H9 (cell line): ENCODE measurements around the gene PDIA2. TPM values are rescaled to one million over a fixed set of nuclear protein-coding genes. Genes with fewer than 3 reads are reported as not detected.

Source experiments
- DNase-seq: peaks from one replicate; pipeline ENCODE4 v3.0.0-alpha.2; 2017
- H2AFZ ChIP-seq: one replicate; pipeline ENCODE4 v1.6.1; 2013; ENCODE audit warnings: mild to moderate bottlenecking, low read length, control low read depth, moderate library complexity
- H2AK5ac ChIP-seq: 2 replicates; pipeline ENCODE4 v1.6.1; 2013; ENCODE audit warnings: low read length, control low read depth, mixed read lengths; ENCODE audit not compliant: insufficient read length
- H2BK120ac ChIP-seq: one replicate; pipeline ENCODE4 v1.6.1; 2013; ENCODE audit warnings: low read depth, mild to moderate bottlenecking, low read length, control low read depth, inconsistent platforms; ENCODE audit not compliant: poor library complexity, severe bottlenecking
- H2BK12ac ChIP-seq: 2 replicates; pipeline ENCODE4 v1.6.1; 2013; ENCODE audit warnings: low read length, control low read depth, mixed read lengths, low read depth; ENCODE audit not compliant: insufficient read length
- H2BK15ac ChIP-seq: 2 replicates; pipeline ENCODE4 v1.6.1; 2013; ENCODE audit warnings: low read depth, low read length, control low read depth
- H2BK20ac ChIP-seq: one replicate; pipeline ENCODE4 v1.6.1; 2013; ENCODE audit warnings: low read depth, mild to moderate bottlenecking, low read length, control low read depth, inconsistent platforms; ENCODE audit not compliant: poor library complexity, severe bottlenecking
- H2BK5ac ChIP-seq: 2 replicates; pipeline ENCODE4 v1.6.1; 2013; ENCODE audit warnings: low read length, control low read depth, mixed read lengths; ENCODE audit not compliant: insufficient read length
- H3K14ac ChIP-seq: 2 replicates; pipeline ENCODE4 v1.6.1; 2013; ENCODE audit warnings: low read length, control low read depth; ENCODE audit not compliant: insufficient read depth
- H3K18ac ChIP-seq: 2 replicates; pipeline ENCODE4 v1.6.1; 2013; ENCODE audit warnings: low read depth, mild to moderate bottlenecking, mixed read lengths, low read length, control low read depth; ENCODE audit not compliant: insufficient read length
- H3K23ac ChIP-seq: 2 replicates; pipeline ENCODE4 v1.6.1; 2013; ENCODE audit warnings: low read length, control low read depth, mixed read lengths, low read depth; ENCODE audit not compliant: insufficient read length
- H3K23me2 ChIP-seq: 2 replicates; pipeline ENCODE4 v1.6.1; 2013; ENCODE audit warnings: low read depth, mild to moderate bottlenecking, mixed read lengths, low read length, control low read depth; ENCODE audit not compliant: insufficient read length, poor library complexity, severe bottlenecking
- H3K27ac ChIP-seq: 2 replicates; pipeline ENCODE4 v1.5.1; 2013; ENCODE audit warnings: low read length, control low read depth, mixed read lengths, low read depth; ENCODE audit not compliant: insufficient read length
- H3K27me3 ChIP-seq: 2 replicates; pipeline ENCODE4 v1.6.1; 2013; ENCODE audit warnings: low read length, control low read depth, inconsistent platforms; ENCODE audit not compliant: insufficient read depth
- H3K4ac ChIP-seq: 2 replicates; pipeline ENCODE4 v1.6.1; 2013; ENCODE audit warnings: low read depth, mild to moderate bottlenecking, control low read depth, inconsistent platforms, low read length, moderate library complexity
- H3K4me1 ChIP-seq: 2 replicates; pipeline ENCODE4 v1.6.1; 2013; ENCODE audit warnings: low read length, control low read depth, inconsistent platforms; ENCODE audit not compliant: insufficient read depth
- H3K4me2 ChIP-seq: 2 replicates; pipeline ENCODE4 v1.6.1; 2013; ENCODE audit warnings: low read length, control low read depth, mixed read lengths; ENCODE audit not compliant: insufficient read length, insufficient read depth
- H3K56ac ChIP-seq: 2 replicates; pipeline ENCODE4 v1.6.1; 2013; ENCODE audit warnings: low read depth, mild to moderate bottlenecking, mixed read lengths, low read length, control low read depth; ENCODE audit not compliant: insufficient read length
- H3K79me1 ChIP-seq: 2 replicates; pipeline ENCODE4 v1.6.1; 2013; ENCODE audit warnings: low read depth, mild to moderate bottlenecking, moderate library complexity, low read length, control low read depth, inconsistent platforms; ENCODE audit not compliant: insufficient read depth, poor library complexity, severe bottlenecking
- H3K79me2 ChIP-seq: 2 replicates; pipeline ENCODE4 v1.6.1; 2013; ENCODE audit warnings: low read length, control low read depth, inconsistent platforms; ENCODE audit not compliant: insufficient read depth
- H3K9ac ChIP-seq: 2 replicates; pipeline ENCODE4 v1.6.1; 2013; ENCODE audit warnings: low read length, control low read depth, mixed read lengths; ENCODE audit not compliant: insufficient read length; ENCODE audit errors: extremely low read depth
- H3K9me3 ChIP-seq: one replicate; pipeline ENCODE4 v1.6.1; 2013; ENCODE audit warnings: low read depth, low read length, inconsistent platforms; ENCODE audit not compliant: control insufficient read depth
- H3T11ph ChIP-seq: one replicate; pipeline ENCODE4 v1.6.1; 2013; ENCODE audit warnings: mild to moderate bottlenecking, low read length, control low read depth, inconsistent platforms
- H4K20me1 ChIP-seq: one replicate; pipeline ENCODE4 v1.6.1; 2013; ENCODE audit not compliant: control insufficient read depth, insufficient read length, insufficient read depth
- H4K5ac ChIP-seq: 2 replicates; pipeline ENCODE4 v1.6.1; 2013; ENCODE audit warnings: low read depth, mild to moderate bottlenecking, mixed read lengths, low read length, control low read depth; ENCODE audit not compliant: insufficient read length
- H4K8ac ChIP-seq: replicated peaks from 2 replicates; pipeline ENCODE4 v1.6.1; 2013; ENCODE audit warnings: low read length, control low read depth, mixed read lengths, low read depth; ENCODE audit not compliant: insufficient read length
- H4K91ac ChIP-seq: 2 replicates; pipeline ENCODE4 v1.6.1; 2013; ENCODE audit warnings: low read depth, mild to moderate bottlenecking, moderate library complexity, mixed read lengths, low read length, control low read depth; ENCODE audit not compliant: insufficient read length
- H3K27ac Mint-ChIP-seq, 3 experiments: 2 replicates in 2 of 3; 3 replicates in 1 of 3; pipeline ENCODE4 v1.8.0; 2020 to 2021; ENCODE audit warnings: mixed read lengths in 3 of 3, mild to moderate bottlenecking in 1 of 3, moderate library complexity in 1 of 3
- H3K27me3 Mint-ChIP-seq: 2 replicates; pipeline ENCODE4 v1.8.0; 2021; ENCODE audit warnings: low read depth, mild to moderate bottlenecking, moderate library complexity, mixed read lengths
- H3K36me3 Mint-ChIP-seq, 3 experiments: 2 replicates in 2 of 3; 3 replicates in 1 of 3; pipeline ENCODE4 v1.8.0; 2020 to 2021; ENCODE audit warnings: low read depth in 3 of 3, mixed read lengths in 3 of 3; ENCODE audit not compliant: insufficient read depth in 1 of 3
- H3K4me1 Mint-ChIP-seq, 2 experiments: 2 replicates each; pipeline ENCODE4 v1.8.0; 2020; ENCODE audit warnings: mixed read lengths in 2 of 2
- H3K4me3 Mint-ChIP-seq, 2 experiments: 2 replicates in 1 of 2; 3 replicates in 1 of 2; pipeline ENCODE4 v1.8.0; 2020 to 2021; ENCODE audit warnings: mild to moderate bottlenecking in 2 of 2, mixed read lengths in 2 of 2, moderate library complexity in 1 of 2
- H3K9me3 Mint-ChIP-seq, 2 experiments: 2 replicates in 1 of 2; 3 replicates in 1 of 2; pipeline ENCODE4 v1.8.0; 2020; ENCODE audit warnings: mild to moderate bottlenecking in 2 of 2, mixed read lengths in 2 of 2, moderate library complexity in 1 of 2
- WGBS: extraction: QIAGEN DNeasy Blood & Tissue Kit; methylation state at CpG from one replicate; pipeline ENCODE4 v1.1.7; 2013; ENCODE audit warnings: missing lambda C conversion rate, low lambda C conversion rate, mixed read lengths; ENCODE audit not compliant: insufficient read length; ENCODE audit errors: extremely low coverage; 5-methylcytosine and 5-hydroxymethylcytosine counted together
- total RNA-seq: library from RNA; stranded (reverse); gene quantifications from 2 replicates; pipeline ENCODE4 v1.2.1, GENCODE V29; 2021
- TF ChIP-seq, protein P1 (sequence below): fragments of 200-600 bp; sonication (generic); conservative IDR thresholded peaks from 3 replicates; pipeline ENCODE4 v1.8.0; 2021; ENCODE audit warnings: antibody characterized with exemption, mild to moderate bottlenecking

Gene PDIA2
- total RNA-seq, 1 experiment from 2014 or later: 1.4 TPM

DNA sequence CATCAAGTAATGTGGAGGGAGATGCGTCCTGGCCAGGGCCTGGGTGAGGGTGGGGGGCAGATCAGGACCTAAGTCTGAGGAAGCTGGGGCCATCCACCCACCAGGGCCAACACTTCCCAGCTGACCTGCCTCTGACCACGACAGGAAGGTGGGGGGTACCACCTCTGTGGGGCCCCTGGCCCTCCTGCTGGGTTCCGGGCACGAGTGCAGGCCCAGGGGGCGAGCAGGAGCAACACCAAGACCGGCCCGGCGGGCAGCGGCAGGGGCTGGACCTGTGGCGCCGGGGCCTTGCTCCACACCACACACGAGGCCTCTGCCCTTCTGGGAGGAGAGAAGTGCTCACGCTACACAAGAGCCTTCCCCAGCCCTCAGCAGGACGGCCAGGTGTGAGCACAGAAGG, 13.3 kb downstream of the PDIA2 start:
- Histone ChIP-seq H2BK120ac (no peak overlapping the region), H3K4me2 (no peak overlapping the region), H3K79me2 (no peaks in the 10 kb centered on the region), H3K4me1 (no peaks in the 10 kb centered on the region), H4K8ac (no peak overlapping the region), H3K79me1 (no peaks in the 10 kb centered on the region), H3K4ac (no peak overlapping the region), H3K23ac (no peak overlapping the region), H3K9me3 (no peaks in the 10 kb centered on the region), H2BK5ac (no peak overlapping the region), H4K20me1 (no peaks in the 10 kb centered on the region), H3K9ac (no peak overlapping the region), H3K18ac (no peak overlapping the region), H3T11ph (no peak overlapping the region), H2AFZ (no peak overlapping the region), H2AK5ac (no peak overlapping the region), H2BK15ac (no peak overlapping the region), H2BK12ac (no peak overlapping the region), H3K27ac (no peak overlapping the region), H3K23me2 (no peaks in the 10 kb centered on the region), H4K5ac (no peak overlapping the region), H3K27me3 (no peaks in the 10 kb centered on the region), H4K91ac (no peak overlapping the region), H2BK20ac (no peak overlapping the region), H3K14ac (no peak overlapping the region), H3K56ac (no peak overlapping the region)
- Mint-ChIP-seq H3K4me1 (no peaks in the 10 kb centered on the region), H3K27me3 (no peaks in the 10 kb centered on the region), H3K9me3 (no peaks in the 10 kb centered on the region), H3K4me3 (no peak overlapping the region), H3K36me3 (peaks cover 10 to 36% (median 27%) of the 10 kb centered on the region in 3 experiments; a peak in 6 of 7 replicates), H3K27ac (no peak overlapping the region)
- no peak for DNase-seq
- TF ChIP-seq, protein P1, sequence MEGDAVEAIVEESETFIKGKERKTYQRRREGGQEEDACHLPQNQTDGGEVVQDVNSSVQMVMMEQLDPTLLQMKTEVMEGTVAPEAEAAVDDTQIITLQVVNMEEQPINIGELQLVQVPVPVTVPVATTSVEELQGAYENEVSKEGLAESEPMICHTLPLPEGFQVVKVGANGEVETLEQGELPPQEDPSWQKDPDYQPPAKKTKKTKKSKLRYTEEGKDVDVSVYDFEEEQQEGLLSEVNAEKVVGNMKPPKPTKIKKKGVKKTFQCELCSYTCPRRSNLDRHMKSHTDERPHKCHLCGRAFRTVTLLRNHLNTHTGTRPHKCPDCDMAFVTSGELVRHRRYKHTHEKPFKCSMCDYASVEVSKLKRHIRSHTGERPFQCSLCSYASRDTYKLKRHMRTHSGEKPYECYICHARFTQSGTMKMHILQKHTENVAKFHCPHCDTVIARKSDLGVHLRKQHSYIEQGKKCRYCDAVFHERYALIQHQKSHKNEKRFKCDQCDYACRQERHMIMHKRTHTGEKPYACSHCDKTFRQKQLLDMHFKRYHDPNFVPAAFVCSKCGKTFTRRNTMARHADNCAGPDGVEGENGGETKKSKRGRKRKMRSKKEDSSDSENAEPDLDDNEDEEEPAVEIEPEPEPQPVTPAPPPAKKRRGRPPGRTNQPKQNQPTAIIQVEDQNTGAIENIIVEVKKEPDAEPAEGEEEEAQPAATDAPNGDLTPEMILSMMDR: no peak
- no CpG with 5 or more reads among the region's 14 CpGs for WGBS
